ENCODE results near the gene HACD3.

DNA sequence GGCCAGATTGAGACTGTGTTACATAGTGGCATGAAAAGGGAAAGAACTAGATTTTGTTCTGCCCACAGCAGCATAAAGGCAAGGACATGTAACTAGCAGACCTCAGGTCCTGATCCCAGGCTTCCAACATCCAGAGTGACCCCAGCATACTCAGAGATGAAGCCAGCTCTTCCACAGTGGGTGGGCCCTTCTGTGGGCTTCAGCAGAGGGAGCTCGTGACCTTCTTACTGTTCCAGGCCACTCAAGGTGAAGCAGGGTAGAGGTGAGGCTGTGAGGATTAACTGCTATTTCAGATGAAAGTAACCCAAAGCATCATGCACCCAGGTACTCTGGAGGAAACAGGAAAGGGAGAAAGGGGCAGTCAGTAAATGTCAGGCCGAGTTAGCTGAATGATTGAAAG lies 90.6 kb downstream of the HACD3 start:
- TF ChIP-seq EGR1 (IDR thresholded peaks at IDR 0.05) (no peak), ZBTB7A (IDR thresholded peaks at IDR 0.05; ENCODE audit: low read depth) (no peak), TEAD4 (IDR thresholded peaks at IDR 0.05) (no peak), TAF1 (IDR thresholded peaks at IDR 0.05; ENCODE audit: low read depth) (no peak), CEBPB (IDR thresholded peaks at IDR 0.05) (no peak), NFIC (IDR thresholded peaks at IDR 0.05) (no peak), RAD21 (IDR thresholded peaks at IDR 0.05; ENCODE audit: low read depth) (no peak), YY1 (IDR thresholded peaks at IDR 0.05; ENCODE audit: low read depth) (no peak), EP300 (IDR thresholded peaks at IDR 0.05; ENCODE audit: borderline replicate concordance) (no peak)
- TF ChIP-seq, protein P1, sequence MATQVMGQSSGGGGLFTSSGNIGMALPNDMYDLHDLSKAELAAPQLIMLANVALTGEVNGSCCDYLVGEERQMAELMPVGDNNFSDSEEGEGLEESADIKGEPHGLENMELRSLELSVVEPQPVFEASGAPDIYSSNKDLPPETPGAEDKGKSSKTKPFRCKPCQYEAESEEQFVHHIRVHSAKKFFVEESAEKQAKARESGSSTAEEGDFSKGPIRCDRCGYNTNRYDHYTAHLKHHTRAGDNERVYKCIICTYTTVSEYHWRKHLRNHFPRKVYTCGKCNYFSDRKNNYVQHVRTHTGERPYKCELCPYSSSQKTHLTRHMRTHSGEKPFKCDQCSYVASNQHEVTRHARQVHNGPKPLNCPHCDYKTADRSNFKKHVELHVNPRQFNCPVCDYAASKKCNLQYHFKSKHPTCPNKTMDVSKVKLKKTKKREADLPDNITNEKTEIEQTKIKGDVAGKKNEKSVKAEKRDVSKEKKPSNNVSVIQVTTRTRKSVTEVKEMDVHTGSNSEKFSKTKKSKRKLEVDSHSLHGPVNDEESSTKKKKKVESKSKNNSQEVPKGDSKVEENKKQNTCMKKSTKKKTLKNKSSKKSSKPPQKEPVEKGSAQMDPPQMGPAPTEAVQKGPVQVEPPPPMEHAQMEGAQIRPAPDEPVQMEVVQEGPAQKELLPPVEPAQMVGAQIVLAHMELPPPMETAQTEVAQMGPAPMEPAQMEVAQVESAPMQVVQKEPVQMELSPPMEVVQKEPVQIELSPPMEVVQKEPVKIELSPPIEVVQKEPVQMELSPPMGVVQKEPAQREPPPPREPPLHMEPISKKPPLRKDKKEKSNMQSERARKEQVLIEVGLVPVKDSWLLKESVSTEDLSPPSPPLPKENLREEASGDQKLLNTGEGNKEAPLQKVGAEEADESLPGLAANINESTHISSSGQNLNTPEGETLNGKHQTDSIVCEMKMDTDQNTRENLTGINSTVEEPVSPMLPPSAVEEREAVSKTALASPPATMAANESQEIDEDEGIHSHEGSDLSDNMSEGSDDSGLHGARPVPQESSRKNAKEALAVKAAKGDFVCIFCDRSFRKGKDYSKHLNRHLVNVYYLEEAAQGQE (IDR thresholded peaks at IDR 0.05; ENCODE audit: low read depth), result no peak
- TF ChIP-seq, protein P2, sequence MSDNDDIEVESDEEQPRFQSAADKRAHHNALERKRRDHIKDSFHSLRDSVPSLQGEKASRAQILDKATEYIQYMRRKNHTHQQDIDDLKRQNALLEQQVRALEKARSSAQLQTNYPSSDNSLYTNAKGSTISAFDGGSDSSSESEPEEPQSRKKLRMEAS (IDR thresholded peaks at IDR 0.05), result no peak
